ENCODE measurements around the gene SH3BP5L. TPM values are rescaled to one million over a fixed set of nuclear protein-coding genes. Genes with fewer than 3 reads are reported as not detected.

Gene SH3BP5L
- total and polyA plus RNA-seq, 4 donors = 16.4 to 25.5 (median 17.5) TPM

DNA sequence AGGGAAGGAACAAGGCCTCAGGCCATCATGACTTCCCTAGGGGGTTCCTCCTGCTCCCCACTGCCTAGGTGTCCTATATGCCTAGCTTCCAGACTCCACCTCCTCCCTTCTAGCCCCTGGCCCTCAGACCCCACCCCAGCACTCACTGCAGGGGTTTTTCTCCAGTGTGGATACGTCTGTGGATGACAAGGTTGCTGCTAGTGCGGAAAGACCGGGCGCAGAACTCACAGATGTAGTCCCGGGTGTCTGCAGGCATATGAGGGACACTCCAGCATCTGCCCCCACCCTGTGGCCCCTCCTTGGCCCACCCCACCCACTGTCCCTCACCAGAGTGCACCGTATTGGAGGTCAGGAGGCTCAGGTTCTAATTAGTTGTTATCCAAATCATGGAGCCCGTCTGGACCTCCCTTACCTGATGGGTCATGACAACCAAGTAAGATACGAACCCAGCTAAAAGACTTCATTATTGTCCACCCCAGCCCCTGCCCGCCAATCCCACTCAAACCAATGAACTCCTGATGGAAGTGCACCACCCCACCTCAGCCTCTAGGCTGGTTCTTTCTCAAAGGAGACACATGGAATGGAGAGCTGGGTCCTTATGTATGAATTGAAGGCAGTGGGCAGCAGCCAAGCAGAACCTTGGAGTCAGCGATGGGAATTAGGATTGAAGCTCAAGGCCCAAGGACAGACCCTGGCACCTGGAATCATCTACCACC is 25.0 kb upstream of the SH3BP5L start:
- peaks cover 0 to 3% (median 0%) of the 10 kb centered on the region in 5 donors for H3K4me1 ChIP-seq (ENCODE audit: control insufficient read depth in 5 of 5, insufficient read depth in 5 of 5, low read length in 5 of 5)
- H3K4me3 ChIP-seq = no peak overlapping the region
- peaks cover 25 to 52% (median 29%) of the 10 kb centered on the region in 4 donors for H3K36me3 ChIP-seq (ENCODE audit: control insufficient read depth in 4 of 4, insufficient read depth in 4 of 4, low read length in 4 of 4)
- no peaks in the 10 kb centered on the region for H3K27me3 ChIP-seq (ENCODE audit: control insufficient read depth in 3 of 3, insufficient read depth in 3 of 3, low read length in 2 of 3)
- TF ChIP-seq, protein P1, sequence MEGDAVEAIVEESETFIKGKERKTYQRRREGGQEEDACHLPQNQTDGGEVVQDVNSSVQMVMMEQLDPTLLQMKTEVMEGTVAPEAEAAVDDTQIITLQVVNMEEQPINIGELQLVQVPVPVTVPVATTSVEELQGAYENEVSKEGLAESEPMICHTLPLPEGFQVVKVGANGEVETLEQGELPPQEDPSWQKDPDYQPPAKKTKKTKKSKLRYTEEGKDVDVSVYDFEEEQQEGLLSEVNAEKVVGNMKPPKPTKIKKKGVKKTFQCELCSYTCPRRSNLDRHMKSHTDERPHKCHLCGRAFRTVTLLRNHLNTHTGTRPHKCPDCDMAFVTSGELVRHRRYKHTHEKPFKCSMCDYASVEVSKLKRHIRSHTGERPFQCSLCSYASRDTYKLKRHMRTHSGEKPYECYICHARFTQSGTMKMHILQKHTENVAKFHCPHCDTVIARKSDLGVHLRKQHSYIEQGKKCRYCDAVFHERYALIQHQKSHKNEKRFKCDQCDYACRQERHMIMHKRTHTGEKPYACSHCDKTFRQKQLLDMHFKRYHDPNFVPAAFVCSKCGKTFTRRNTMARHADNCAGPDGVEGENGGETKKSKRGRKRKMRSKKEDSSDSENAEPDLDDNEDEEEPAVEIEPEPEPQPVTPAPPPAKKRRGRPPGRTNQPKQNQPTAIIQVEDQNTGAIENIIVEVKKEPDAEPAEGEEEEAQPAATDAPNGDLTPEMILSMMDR (IDR thresholded peaks at IDR 0.05; ENCODE audit: control extremely low read depth, extremely low read depth) = no peak
- no peak overlapping the region for H3K27ac ChIP-seq (ENCODE audit: low read depth in 1 of 2, low read length in 1 of 2)
- no peak for DNase-seq
- ATAC-seq (ENCODE audit: insufficient read depth, low FRiP score) = no peak
- H3K9ac ChIP-seq (ENCODE audit: insufficient read depth in 1 of 2, low read length in 2 of 2) = no peak overlapping the region
- peaks cover 0 to 2% (median 0%) of the 10 kb centered on the region in 4 donors for H3K9me3 ChIP-seq (ENCODE audit: control insufficient read depth in 4 of 4, insufficient read depth in 3 of 4, low read length in 3 of 4)
- WGBS, 2 donors = 83 to 88% methylated on average over 10 of the region's 10 CpGs

DNA sequence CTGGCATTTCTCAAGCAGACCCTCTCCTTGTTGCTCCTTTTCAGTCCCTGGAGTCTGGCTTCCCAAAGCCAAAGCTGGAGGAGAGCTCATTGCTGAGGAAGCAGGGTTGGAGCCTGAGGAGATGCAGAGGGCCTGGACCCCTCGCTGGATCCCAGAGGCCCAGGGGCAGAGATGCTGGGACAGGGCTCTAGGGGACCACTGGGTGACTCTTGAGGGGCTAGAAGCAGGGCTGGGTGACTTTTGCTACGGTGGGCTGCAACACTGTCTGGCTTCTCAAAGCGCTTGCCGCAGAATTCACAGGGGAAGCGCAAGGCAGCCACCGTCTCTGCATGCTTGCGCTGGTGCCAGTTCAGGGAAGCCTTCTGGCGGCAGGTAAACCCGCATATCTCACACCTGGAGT is 24.4 kb upstream of the SH3BP5L start:
- H3K4me1 ChIP-seq (ENCODE audit: control insufficient read depth in 5 of 5, insufficient read depth in 5 of 5, low read length in 5 of 5) = peaks cover 0 to 3% (median 0%) of the 10 kb centered on the region in 5 donors
- peaks cover 0 to 2% (median 0%) of the 10 kb centered on the region in 4 donors for H3K9me3 ChIP-seq (ENCODE audit: control insufficient read depth in 4 of 4, insufficient read depth in 3 of 4, low read length in 3 of 4)
- H3K9ac ChIP-seq (ENCODE audit: insufficient read depth in 1 of 2, low read length in 2 of 2) = no peak overlapping the region
- ATAC-seq (ENCODE audit: insufficient read depth, low FRiP score) (no peak), DNase-seq (no peak)
- no peak overlapping the region for H3K27ac ChIP-seq (ENCODE audit: low read depth in 1 of 2, low read length in 1 of 2)
- peaks cover 27 to 52% (median 30%) of the 10 kb centered on the region in 4 donors for H3K36me3 ChIP-seq (ENCODE audit: control insufficient read depth in 4 of 4, insufficient read depth in 4 of 4, low read length in 4 of 4)
- TF ChIP-seq, protein P1 (IDR thresholded peaks at IDR 0.05; ENCODE audit: control extremely low read depth, extremely low read depth) = no peak
- no peaks in the 10 kb centered on the region for H3K27me3 ChIP-seq (ENCODE audit: control insufficient read depth in 3 of 3, insufficient read depth in 3 of 3, low read length in 2 of 3)
- H3K4me3 ChIP-seq = no peak overlapping the region
- 94 to 95% methylated on average over 7 to 9 of the region's 9 CpGs for WGBS, 2 donors

DNA sequence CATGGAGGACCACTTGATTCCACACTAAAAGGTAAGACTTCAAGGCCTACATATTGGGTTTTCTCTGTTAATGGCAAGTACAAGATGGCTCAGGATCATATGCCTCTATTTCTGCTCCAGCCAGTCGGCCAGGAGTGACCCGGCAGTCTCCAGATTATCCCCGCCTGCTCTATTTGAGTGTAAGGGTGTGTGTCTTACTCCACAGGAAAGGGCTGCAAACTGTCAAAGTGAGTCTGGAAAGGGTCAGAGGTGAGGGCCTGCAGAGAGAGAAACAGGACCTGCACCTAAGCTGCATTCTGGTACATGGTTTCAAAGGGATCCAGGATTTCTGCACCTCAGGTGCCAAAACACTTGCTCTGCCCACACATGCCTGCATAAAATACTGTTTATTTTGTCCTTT is 23.9 kb upstream of the SH3BP5L start:
- no peak overlapping the region for H3K27ac ChIP-seq (ENCODE audit: low read depth in 1 of 2, low read length in 1 of 2)
- DNase-seq = no peak
- H3K9me3 ChIP-seq (ENCODE audit: control insufficient read depth in 4 of 4, insufficient read depth in 3 of 4, low read length in 3 of 4) = peaks cover 0 to 2% (median 0%) of the 10 kb centered on the region in 4 donors
- 80 to 82% methylated on average over 3 of the region's 3 CpGs for whole genome bisulfite sequencing, 2 donors
- H3K27me3 ChIP-seq (ENCODE audit: control insufficient read depth in 3 of 3, insufficient read depth in 3 of 3, low read length in 2 of 3) = no peaks in the 10 kb centered on the region
- no peak overlapping the region for H3K4me3 ChIP-seq
- H3K4me1 ChIP-seq (ENCODE audit: control insufficient read depth in 5 of 5, insufficient read depth in 5 of 5, low read length in 5 of 5) = peaks cover 0 to 3% (median 0%) of the 10 kb centered on the region in 5 donors
- H3K36me3 ChIP-seq (ENCODE audit: control insufficient read depth in 4 of 4, insufficient read depth in 4 of 4, low read length in 4 of 4) = peaks cover 31 to 52% (median 33%) of the 10 kb centered on the region in 4 donors
- no peak for ATAC-seq (ENCODE audit: insufficient read depth, low FRiP score)
- no peak overlapping the region for H3K9ac ChIP-seq (ENCODE audit: insufficient read depth in 1 of 2, low read length in 2 of 2)
- TF ChIP-seq, protein P1 (IDR thresholded peaks at IDR 0.05; ENCODE audit: control extremely low read depth, extremely low read depth) = no peak

Measured in lung (tissue), 12 donors.